ENCODE data around the gene CBLIF.
A peak's percentile ranks its signal among the peaks of the same experiment; 100 is the strongest.
"Not testable (repeated sequence)": the region's sequence is repeated elsewhere in the genome, so short reads cannot be mapped to it uniquely, and the experiment has no call there.

The CBLIF gene

GRCh38 chr11:59846556-59846955 is 1.3 kb upstream of the CBLIF start:
- DNase-seq: no peak

GRCh38 chr11:59842316-59842715 is 3.0 kb downstream of the CBLIF start:
- DNase-seq: no peak

- no peak for DNase-seq
These were observed 3.8 kb downstream of the CBLIF start for GRCh38 chr11:59841514-59841913.

GRCh38 chr11:59839615-59840014 is 5.7 kb downstream of the CBLIF start:
- no peak for DNase-seq

- no peak for DNase-seq
These were observed 11.7 kb downstream of the CBLIF start for GRCh38 chr11:59833602-59834001.

GRCh38 chr11:59829358-59829757 is 15.9 kb downstream of the CBLIF start:
- DNase-seq: no peak

- DNase-seq: peak; percentile 52
These were observed 22.2 kb downstream of the CBLIF start for GRCh38 chr11:59822989-59823566.

- no peak for DNase-seq
These were observed 26.7 kb downstream of the CBLIF start for GRCh38 chr11:59818572-59818971.

GRCh38 chr11:59816434-59816833 is 28.9 kb downstream of the CBLIF start:
- DNase-seq: not testable (repeated sequence)

- no peak for DNase-seq
These were observed 29.5 kb downstream of the CBLIF start for GRCh38 chr11:59815754-59816153.

GRCh38 chr11:59814021-59814420 is 31.3 kb downstream of the CBLIF start:
- no peak for DNase-seq

- DNase-seq: no peak
These were observed 31.9 kb downstream of the CBLIF start for GRCh38 chr11:59813364-59813763.

GRCh38 chr11:59812220-59812619 is 33.1 kb downstream of the CBLIF start:
- DNase-seq: no peak

- DNase-seq: no peak
These were observed 34.4 kb downstream of the CBLIF start for GRCh38 chr11:59810911-59811259.

- peak; percentile 93 for DNase-seq
These were observed 34.9 kb downstream of the CBLIF start, which contains the start of gene MRPL16 for GRCh38 chr11:59810189-59810910. TSS of gene MRPL16 (minus strand) at chr11:59810778. CDS start at chr11:59810658, 120 bp downstream.

- DNase-seq: no peak
These were observed 38.2 kb downstream of the CBLIF start for GRCh38 chr11:59807047-59807610.

- DNase-seq: no peak
These were observed 41.2 kb downstream of the CBLIF start for GRCh38 chr11:59804061-59804460.

GRCh38 chr11:59802639-59803176 is 42.6 kb downstream of the CBLIF start:
- peak; percentile 62 for DNase-seq

GRCh38 chr11:59801981-59802638 is 43.2 kb downstream of the CBLIF start:
- no peak for DNase-seq

- DNase-seq: no peak
These were observed 44.1 kb downstream of the CBLIF start for GRCh38 chr11:59801160-59801706.

GRCh38 chr11:59800390-59801025 is 44.8 kb downstream of the CBLIF start:
- no peak for DNase-seq

GRCh38 chr11:59794417-59794816 is 50.9 kb downstream of the CBLIF start:
- no peak for DNase-seq

- DNase-seq: no peak
These were observed 52.8 kb downstream of the CBLIF start for GRCh38 chr11:59792507-59792906.
